WERI-Rb-1 (cell line): Measurements from ENCODE around the gene ST3GAL4.
A peak's percentile ranks its signal among the peaks of the same experiment; 100 is the strongest.

Experiments
- DNase-seq: peaks from one replicate; pipeline ENCODE4 v3.0.0-alpha.2; 2020
- H3K27ac ChIP-seq: fragments of 250-450 bp; sonication (Bioruptor Pico); 2 replicates; pipeline ENCODE4 v1.5.1; 2020; ENCODE audit warnings: mild to moderate bottlenecking, moderate library complexity
- H3K27me3 ChIP-seq: fragments of 250-450 bp; sonication (Bioruptor Pico); 2 replicates; pipeline ENCODE4 v1.5.1; 2021; ENCODE audit warnings: mild to moderate bottlenecking, low read depth, moderate library complexity; ENCODE audit not compliant: insufficient read depth, severe bottlenecking
- H3K36me3 ChIP-seq: fragments of 250-450 bp; sonication (Bioruptor Pico); 2 replicates; pipeline ENCODE4 v1.5.1; 2020; ENCODE audit warnings: mild to moderate bottlenecking, moderate library complexity
- H3K4me3 ChIP-seq: 2 replicates; pipeline ENCODE4 v1.5.1; 2011; ENCODE audit warnings: low read depth, mild to moderate bottlenecking, control low read depth, low read length
- H3K9me3 ChIP-seq: fragments of 250-450 bp; sonication (Bioruptor Pico); 2 replicates; pipeline ENCODE4 v1.5.1; 2021; ENCODE audit warnings: mild to moderate bottlenecking, moderate library complexity; ENCODE audit not compliant: severe bottlenecking
- TF ChIP-seq, protein P1 (sequence below): IDR thresholded peaks from 2 replicates; pipeline ENCODE4 v1.5.1; 2011; ENCODE audit warnings: low read depth, mild to moderate bottlenecking, control low read depth, inconsistent platforms, low read length

ST3GAL4 gene

DNA sequence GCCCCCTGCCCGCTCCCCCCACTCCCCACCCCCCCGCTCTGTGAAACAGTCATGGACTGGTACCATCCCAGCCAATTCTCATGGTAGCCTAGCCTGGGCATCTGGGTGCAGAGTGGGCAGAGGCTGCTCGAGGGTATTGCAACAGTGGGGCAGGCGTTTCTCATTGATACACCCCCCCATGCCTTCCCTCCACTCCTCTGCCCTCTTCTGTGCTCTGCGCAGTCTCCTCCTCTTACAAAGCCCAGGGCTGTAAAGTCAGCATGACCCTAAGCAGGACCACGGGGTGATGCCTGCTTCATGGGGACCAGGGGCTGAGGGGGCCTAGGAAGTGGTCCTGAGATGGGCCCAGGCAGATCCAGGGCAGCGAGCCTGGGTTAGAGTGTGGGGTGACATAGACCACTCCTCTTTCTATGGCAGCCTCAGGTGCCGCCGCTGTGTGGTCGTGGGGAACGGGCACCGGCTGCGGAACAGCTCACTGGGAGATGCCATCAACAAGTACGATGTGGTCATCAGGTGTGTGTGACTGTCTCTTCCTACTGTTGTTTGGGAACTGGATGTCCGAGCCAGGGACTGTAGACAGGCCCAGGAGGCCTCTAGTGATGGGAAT, 52.3 kb downstream of the ST3GAL4 start:
- Histone ChIP-seq H3K27me3 (no peaks in the 10 kb centered on the region), H3K36me3 (peaks cover 38% of the 10 kb centered on the region), H3K9me3 (no peaks in the 10 kb centered on the region), H3K4me3 (no peak overlapping the region), H3K27ac (peak overlapping the region; percentile 89)
- no peak for DNase-seq
- TF ChIP-seq, protein P1, sequence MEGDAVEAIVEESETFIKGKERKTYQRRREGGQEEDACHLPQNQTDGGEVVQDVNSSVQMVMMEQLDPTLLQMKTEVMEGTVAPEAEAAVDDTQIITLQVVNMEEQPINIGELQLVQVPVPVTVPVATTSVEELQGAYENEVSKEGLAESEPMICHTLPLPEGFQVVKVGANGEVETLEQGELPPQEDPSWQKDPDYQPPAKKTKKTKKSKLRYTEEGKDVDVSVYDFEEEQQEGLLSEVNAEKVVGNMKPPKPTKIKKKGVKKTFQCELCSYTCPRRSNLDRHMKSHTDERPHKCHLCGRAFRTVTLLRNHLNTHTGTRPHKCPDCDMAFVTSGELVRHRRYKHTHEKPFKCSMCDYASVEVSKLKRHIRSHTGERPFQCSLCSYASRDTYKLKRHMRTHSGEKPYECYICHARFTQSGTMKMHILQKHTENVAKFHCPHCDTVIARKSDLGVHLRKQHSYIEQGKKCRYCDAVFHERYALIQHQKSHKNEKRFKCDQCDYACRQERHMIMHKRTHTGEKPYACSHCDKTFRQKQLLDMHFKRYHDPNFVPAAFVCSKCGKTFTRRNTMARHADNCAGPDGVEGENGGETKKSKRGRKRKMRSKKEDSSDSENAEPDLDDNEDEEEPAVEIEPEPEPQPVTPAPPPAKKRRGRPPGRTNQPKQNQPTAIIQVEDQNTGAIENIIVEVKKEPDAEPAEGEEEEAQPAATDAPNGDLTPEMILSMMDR: no peak

GRCh38 chr11:126408496-126408895, 53.0 kb downstream of the ST3GAL4 start:
- no peak for DNase-seq
- Histone ChIP-seq H3K9me3 (no peaks in the 10 kb centered on the region), H3K27ac (peak overlapping the region; percentile 64), H3K27me3 (no peaks in the 10 kb centered on the region), H3K4me3 (no peak overlapping the region), H3K36me3 (peaks cover 45% of the 10 kb centered on the region)
- TF ChIP-seq, protein P1: no peak

DNA sequence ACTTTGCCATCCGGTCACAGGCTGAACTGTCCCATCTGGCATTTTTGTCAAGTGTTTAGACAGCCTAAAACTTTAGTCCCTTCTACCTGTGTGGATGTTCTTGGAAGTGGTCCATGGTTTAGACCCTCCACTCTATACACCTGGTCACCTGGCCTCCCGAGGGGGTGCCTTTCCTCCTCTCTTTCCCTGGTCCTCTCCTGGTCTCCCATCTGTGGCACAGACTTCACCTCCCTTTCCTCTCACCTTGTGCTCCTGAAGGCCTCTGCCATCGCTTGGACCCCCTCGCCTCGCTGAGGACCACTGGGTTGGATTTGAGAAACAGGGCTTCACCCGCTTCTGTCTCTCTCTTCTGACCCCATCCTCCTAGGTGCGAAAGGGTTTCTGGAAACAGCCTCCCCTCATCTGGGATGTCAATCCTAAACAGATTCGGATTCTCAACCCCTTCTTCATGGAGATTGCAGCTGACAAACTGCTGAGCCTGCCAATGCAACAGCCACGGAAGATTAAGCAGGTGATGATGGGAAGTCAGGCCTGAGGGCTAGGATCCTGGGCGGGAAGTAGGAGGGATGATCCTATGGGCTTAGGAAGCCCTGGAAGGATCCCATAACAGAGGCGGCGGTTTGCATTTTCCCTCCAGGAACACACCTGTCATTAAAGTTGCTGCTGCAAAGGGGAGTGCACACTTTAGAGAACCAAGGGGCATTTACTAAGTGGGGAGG, 53.6 kb downstream of the ST3GAL4 start:
- peaks cover 51% of the 10 kb centered on the region for H3K36me3 ChIP-seq
- no peak overlapping the region for H3K4me3 ChIP-seq
- H3K27me3 ChIP-seq: no peaks in the 10 kb centered on the region
- H3K27ac ChIP-seq: peak overlapping the region; percentile 64
- peak; percentile 80 for DNase-seq
- no peaks in the 10 kb centered on the region for H3K9me3 ChIP-seq
- TF ChIP-seq, protein P1: no peak

GRCh38 chr11:126409620-126409985, 54.1 kb downstream of the ST3GAL4 start:
- peaks cover 56% of the 10 kb centered on the region for H3K36me3 ChIP-seq
- TF ChIP-seq, protein P1: no peak

GRCh38 chr11:126410649-126411048, 55.2 kb downstream of the ST3GAL4 start:
- H3K27me3 ChIP-seq: no peaks in the 10 kb centered on the region
- no peak overlapping the region for H3K4me3 ChIP-seq
- TF ChIP-seq, protein P1: no peak
- no peaks in the 10 kb centered on the region for H3K9me3 ChIP-seq
- H3K36me3 ChIP-seq: peaks cover 66% of the 10 kb centered on the region
- DNase-seq: no peak
- H3K27ac ChIP-seq: no peak overlapping the region; the same call in 1 of the 2 replicates

More at GRCh38 chr11:126409620-126409985, 54.1 kb downstream of the ST3GAL4 start:
- Histone ChIP-seq H3K9me3 (no peaks in the 10 kb centered on the region), H3K4me3 (no peak overlapping the region), H3K27me3 (no peaks in the 10 kb centered on the region), H3K27ac (peak overlapping the region; percentile 64)
- no peak for DNase-seq
